HepG2 (cell line): ENCODE results near the gene MIDN. TPM values are rescaled to one million over a fixed set of nuclear protein-coding genes. Genes with fewer than 3 reads are reported as not detected.
A peak's percentile ranks its signal among the peaks of the same experiment; 100 is the strongest.

Source experiments
- ARID2 ChIP-seq: sonication (generic); formaldehyde crosslinking; IDR thresholded peaks from 2 replicates; pipeline ENCODE4 v1.8.1; 2022; ENCODE audit warnings: mild to moderate bottlenecking, missing genetic modification reagents, borderline replicate concordance
- DR1 ChIP-seq: sonication (generic); formaldehyde crosslinking; IDR thresholded peaks from 2 replicates; pipeline ENCODE4 v1.8.0; 2021; ENCODE audit warnings: mild to moderate bottlenecking, missing genetic modification reagents, inconsistent platforms
- FOXA3 ChIP-seq: IDR thresholded peaks from 2 replicates; pipeline ENCODE4 v1.6.1; 2016; ENCODE audit warnings: missing genetic modification reagents, missing compliant biosample characterization
- GFI1 ChIP-seq: sonication (generic); formaldehyde crosslinking; IDR thresholded peaks from 2 replicates; pipeline ENCODE4 v1.5.0; 2020; ENCODE audit warnings: missing genetic modification reagents, mild to moderate bottlenecking, borderline replicate concordance
- HCFC1 ChIP-seq: fragments of 150-350 bp; IDR thresholded peaks from 2 replicates; pipeline ENCODE4 v1.6.1; 2014; ENCODE audit warnings: low read depth, low read length
- IKZF1 ChIP-seq: fragments of 450-650 bp; IDR thresholded peaks from 2 replicates; pipeline ENCODE4 v1.7.1; 2016
- IKZF4 ChIP-seq: sonication (generic); formaldehyde crosslinking; IDR thresholded peaks from 2 replicates; pipeline ENCODE4 v1.5.1; 2020; ENCODE audit warnings: borderline replicate concordance, mild to moderate bottlenecking, low read depth, missing genetic modification reagents; ENCODE audit errors: not compliant biosample characterization
- NFATC3 ChIP-seq: sonication (generic); formaldehyde crosslinking; IDR thresholded peaks from 2 replicates; pipeline ENCODE4 v1.5.1; 2020; ENCODE audit warnings: mild to moderate bottlenecking, missing genetic modification reagents
- NR2C2 ChIP-seq: sonication (generic); formaldehyde crosslinking; IDR thresholded peaks from 2 replicates; pipeline ENCODE4 v1.4.0; 2020; ENCODE audit warnings: missing genetic modification reagents, mild to moderate bottlenecking, moderate library complexity, borderline replicate concordance
- SP1 ChIP-seq, 2 experiments: fragments of 450-650 bp in 1 of 2; sonication (generic) in 1 of 2; formaldehyde crosslinking in 1 of 2; IDR thresholded peaks; 2 replicates each; pipeline versions ENCODE4 v1.4.0 to v1.6.1; 2016 to 2020; ENCODE audit warnings: missing genetic modification reagents in 1 of 2
- ZIK1 ChIP-seq: sonication (generic); formaldehyde crosslinking; IDR thresholded peaks from 2 replicates; pipeline ENCODE4 v1.5.0; 2020; ENCODE audit warnings: mild to moderate bottlenecking, low read depth, missing genetic modification reagents, borderline replicate concordance
- ZMYM4 ChIP-seq: sonication (generic); formaldehyde crosslinking; IDR thresholded peaks from 2 replicates; pipeline ENCODE4 v1.8.1; 2023; ENCODE audit warnings: mild to moderate bottlenecking, missing genetic modification reagents
- ZNF124 ChIP-seq: sonication (generic); formaldehyde crosslinking; IDR thresholded peaks from 2 replicates; pipeline ENCODE4 v1.4.0; 2020; ENCODE audit warnings: missing genetic modification reagents
- ZNF563 ChIP-seq: sonication (generic); formaldehyde crosslinking; IDR thresholded peaks from 2 replicates; pipeline ENCODE4 v1.8.0; 2022; ENCODE audit warnings: mild to moderate bottlenecking, moderate library complexity, missing genetic modification reagents
- ZNF598 ChIP-seq: sonication (generic); formaldehyde crosslinking; IDR thresholded peaks from 2 replicates; pipeline ENCODE4 v1.5.1; 2020; ENCODE audit warnings: mild to moderate bottlenecking, missing genetic modification reagents, borderline replicate concordance
- ZNF776 ChIP-seq: sonication (generic); formaldehyde crosslinking; IDR thresholded peaks from 2 replicates; pipeline ENCODE4 v1.4.0; 2020; ENCODE audit warnings: mild to moderate bottlenecking, missing genetic modification reagents
- polyA plus RNA-seq, 8 experiments: library from polyadenylated mRNA; depleted of rRNA in 3 of 8; stranded (reverse) in 7 of 8; unstranded in 1 of 8; fragments of >200 nt; fragmentation: Illumina TruSeq in 4 of 8; extraction: Trizol in 4 of 8; gene quantifications; 2 replicates each; pipeline versions ENCODE4 v1.2.1 to v1.2.3, GENCODE V29; 2011 to 2016; ENCODE audit warnings: low read depth in 4 of 8, missing spikeins in 1 of 8, mixed read lengths in 1 of 8; ENCODE audit not compliant: insufficient read depth in 1 of 8
- total RNA-seq, 5 experiments: library from RNA; depleted of rRNA; stranded (reverse); fragments of >200 nt; fragmentation: Illumina TruSeq; extraction: Trizol; gene quantifications; 2 replicates each; pipeline ENCODE4 v1.2.3, GENCODE V29; 2016; ENCODE audit warnings: low read depth in 1 of 5
- TF ChIP-seq, protein P1 (sequence below): sonication (generic); formaldehyde crosslinking; IDR thresholded peaks from 2 replicates; pipeline ENCODE4 v1.8.0; 2022; ENCODE audit warnings: missing genetic modification reagents, mild to moderate bottlenecking, inconsistent platforms, borderline replicate concordance
- TF ChIP-seq, protein P2 (sequence below): fragments of 450-650 bp; IDR thresholded peaks from 2 replicates; pipeline ENCODE4 v1.6.1; 2017; ENCODE audit warnings: mild to moderate bottlenecking
- TF ChIP-seq, protein P3 (sequence below): sonication (generic); formaldehyde crosslinking; IDR thresholded peaks from 2 replicates; pipeline ENCODE4 v1.9.0; 2022; ENCODE audit warnings: missing genetic modification reagents, mild to moderate bottlenecking, borderline replicate concordance
- TF ChIP-seq, protein P4 (sequence below): sonication (generic); formaldehyde crosslinking; IDR thresholded peaks from 2 replicates; pipeline ENCODE4 v1.5.0; 2020; ENCODE audit warnings: missing genetic modification reagents, mild to moderate bottlenecking, borderline replicate concordance
- TF ChIP-seq, protein P5 (sequence below): sonication (generic); formaldehyde crosslinking; IDR thresholded peaks from 2 replicates; pipeline ENCODE4 v1.8.1; 2023; ENCODE audit warnings: missing genetic modification reagents, inconsistent platforms, borderline replicate concordance

Gene MIDN
- total and polyA plus RNA-seq, 2 of the 13 experiments (the other 11 are each of a cell fraction or from before 2014, with no cell fraction given) = 8.4 to 18.0 TPM

DNA sequence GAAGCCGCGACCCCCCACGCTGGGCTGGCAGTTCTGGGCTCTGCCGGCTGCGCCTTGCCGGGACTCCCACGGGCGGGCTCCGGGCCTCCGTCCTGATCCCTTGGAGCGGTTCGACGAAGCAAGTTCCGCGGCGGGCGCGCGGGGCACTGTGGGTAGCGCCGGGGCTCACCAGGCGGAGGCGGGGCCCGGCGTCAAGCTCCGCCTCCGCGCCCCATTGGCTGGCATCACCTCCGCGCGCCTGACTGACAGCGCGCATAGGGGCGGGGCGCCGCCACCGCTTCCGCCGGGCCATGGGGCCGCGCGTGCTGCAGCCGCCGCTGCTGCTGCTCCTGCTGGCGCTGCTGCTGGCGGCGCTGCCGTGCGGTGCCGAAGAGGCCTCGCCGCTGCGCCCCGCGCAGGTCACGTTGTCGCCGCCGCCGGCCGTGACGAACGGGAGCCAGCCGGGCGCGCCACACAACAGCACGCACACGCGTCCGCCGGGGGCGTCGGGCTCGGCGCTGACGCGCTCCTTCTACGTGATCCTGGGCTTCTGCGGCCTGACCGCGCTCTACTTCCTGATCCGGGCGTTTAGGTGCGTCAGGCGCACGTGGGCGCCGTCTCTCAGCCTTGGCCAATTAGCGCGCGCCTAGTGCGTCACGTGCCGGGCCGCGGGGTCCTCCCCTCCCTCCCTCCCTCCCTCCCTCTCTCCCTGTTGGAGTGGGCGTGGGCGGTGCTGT lies 27.0 kb downstream of the MIDN start, which contains the start of gene FAM174C (continued):
- TF ChIP-seq, protein P1, sequence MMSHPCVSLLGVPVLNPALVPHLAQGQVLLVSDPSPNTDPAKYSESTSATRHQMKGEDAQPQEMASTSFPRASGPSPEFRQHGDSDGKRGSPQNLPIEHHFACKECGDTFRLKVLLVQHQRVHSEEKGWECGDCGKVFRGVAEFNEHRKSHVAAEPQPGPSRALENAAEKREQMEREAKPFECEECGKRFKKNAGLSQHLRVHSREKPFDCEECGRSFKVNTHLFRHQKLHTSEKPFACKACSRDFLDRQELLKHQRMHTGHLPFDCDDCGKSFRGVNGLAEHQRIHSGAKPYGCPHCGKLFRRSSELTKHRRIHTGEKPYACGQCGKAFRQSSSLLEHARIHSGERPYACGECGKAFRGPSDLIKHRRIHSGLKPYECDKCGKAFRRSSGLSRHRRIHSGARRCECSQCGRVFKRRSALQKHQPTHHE = peak; percentile 16; the same call in 1 of the 2 replicates
- TF ChIP-seq, protein P2, sequence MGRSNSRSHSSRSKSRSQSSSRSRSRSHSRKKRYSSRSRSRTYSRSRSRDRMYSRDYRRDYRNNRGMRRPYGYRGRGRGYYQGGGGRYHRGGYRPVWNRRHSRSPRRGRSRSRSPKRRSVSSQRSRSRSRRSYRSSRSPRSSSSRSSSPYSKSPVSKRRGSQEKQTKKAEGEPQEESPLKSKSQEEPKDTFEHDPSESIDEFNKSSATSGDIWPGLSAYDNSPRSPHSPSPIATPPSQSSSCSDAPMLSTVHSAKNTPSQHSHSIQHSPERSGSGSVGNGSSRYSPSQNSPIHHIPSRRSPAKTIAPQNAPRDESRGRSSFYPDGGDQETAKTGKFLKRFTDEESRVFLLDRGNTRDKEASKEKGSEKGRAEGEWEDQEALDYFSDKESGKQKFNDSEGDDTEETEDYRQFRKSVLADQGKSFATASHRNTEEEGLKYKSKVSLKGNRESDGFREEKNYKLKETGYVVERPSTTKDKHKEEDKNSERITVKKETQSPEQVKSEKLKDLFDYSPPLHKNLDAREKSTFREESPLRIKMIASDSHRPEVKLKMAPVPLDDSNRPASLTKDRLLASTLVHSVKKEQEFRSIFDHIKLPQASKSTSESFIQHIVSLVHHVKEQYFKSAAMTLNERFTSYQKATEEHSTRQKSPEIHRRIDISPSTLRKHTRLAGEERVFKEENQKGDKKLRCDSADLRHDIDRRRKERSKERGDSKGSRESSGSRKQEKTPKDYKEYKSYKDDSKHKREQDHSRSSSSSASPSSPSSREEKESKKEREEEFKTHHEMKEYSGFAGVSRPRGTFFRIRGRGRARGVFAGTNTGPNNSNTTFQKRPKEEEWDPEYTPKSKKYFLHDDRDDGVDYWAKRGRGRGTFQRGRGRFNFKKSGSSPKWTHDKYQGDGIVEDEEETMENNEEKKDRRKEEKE = no peak
- TF ChIP-seq, protein P3, sequence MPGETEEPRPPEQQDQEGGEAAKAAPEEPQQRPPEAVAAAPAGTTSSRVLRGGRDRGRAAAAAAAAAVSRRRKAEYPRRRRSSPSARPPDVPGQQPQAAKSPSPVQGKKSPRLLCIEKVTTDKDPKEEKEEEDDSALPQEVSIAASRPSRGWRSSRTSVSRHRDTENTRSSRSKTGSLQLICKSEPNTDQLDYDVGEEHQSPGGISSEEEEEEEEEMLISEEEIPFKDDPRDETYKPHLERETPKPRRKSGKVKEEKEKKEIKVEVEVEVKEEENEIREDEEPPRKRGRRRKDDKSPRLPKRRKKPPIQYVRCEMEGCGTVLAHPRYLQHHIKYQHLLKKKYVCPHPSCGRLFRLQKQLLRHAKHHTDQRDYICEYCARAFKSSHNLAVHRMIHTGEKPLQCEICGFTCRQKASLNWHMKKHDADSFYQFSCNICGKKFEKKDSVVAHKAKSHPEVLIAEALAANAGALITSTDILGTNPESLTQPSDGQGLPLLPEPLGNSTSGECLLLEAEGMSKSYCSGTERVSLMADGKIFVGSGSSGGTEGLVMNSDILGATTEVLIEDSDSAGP (CRISPR knock-in tag) = peak; percentile 61
- TF ChIP-seq NFATC3 (CRISPR knock-in tag) = no peak
- TF ChIP-seq SP1 (IDR thresholded peaks at IDR 0.05) = no peak
- peak; percentile 75 for TF ChIP-seq SP1 (CRISPR knock-in tag; IDR thresholded peaks at IDR 0.05)
- TF ChIP-seq, protein P4, sequence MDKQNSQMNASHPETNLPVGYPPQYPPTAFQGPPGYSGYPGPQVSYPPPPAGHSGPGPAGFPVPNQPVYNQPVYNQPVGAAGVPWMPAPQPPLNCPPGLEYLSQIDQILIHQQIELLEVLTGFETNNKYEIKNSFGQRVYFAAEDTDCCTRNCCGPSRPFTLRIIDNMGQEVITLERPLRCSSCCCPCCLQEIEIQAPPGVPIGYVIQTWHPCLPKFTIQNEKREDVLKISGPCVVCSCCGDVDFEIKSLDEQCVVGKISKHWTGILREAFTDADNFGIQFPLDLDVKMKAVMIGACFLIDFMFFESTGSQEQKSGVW (CRISPR knock-in tag) = 0 out of 2 replicates have a peak, but pooled peaks have one; percentile 61
- peak; percentile 13 for TF ChIP-seq HCFC1
- no peak for TF ChIP-seq GFI1 (CRISPR knock-in tag)
- no peak for TF ChIP-seq IKZF1
- TF ChIP-seq ARID2 (CRISPR knock-in tag) = no peak
- no peak; the same call in 1 of the 2 replicates for TF ChIP-seq ZNF124
- TF ChIP-seq IKZF4 (CRISPR knock-in tag) = peak; percentile 96
- TF ChIP-seq FOXA3 (CRISPR knock-in tag) = 0 out of 2 replicates have a peak, but pooled peaks have one; percentile 4
- TF ChIP-seq DR1 (CRISPR knock-in tag) = no peak; the same call in 1 of the 2 replicates
- TF ChIP-seq ZMYM4 (CRISPR knock-in tag) = no peak
- TF ChIP-seq ZNF563 (CRISPR knock-in tag) = peak; percentile 75; the same call in 1 of the 2 replicates
- TF ChIP-seq NR2C2 (CRISPR knock-in tag) = peak; percentile 80
- TF ChIP-seq, protein P5, sequence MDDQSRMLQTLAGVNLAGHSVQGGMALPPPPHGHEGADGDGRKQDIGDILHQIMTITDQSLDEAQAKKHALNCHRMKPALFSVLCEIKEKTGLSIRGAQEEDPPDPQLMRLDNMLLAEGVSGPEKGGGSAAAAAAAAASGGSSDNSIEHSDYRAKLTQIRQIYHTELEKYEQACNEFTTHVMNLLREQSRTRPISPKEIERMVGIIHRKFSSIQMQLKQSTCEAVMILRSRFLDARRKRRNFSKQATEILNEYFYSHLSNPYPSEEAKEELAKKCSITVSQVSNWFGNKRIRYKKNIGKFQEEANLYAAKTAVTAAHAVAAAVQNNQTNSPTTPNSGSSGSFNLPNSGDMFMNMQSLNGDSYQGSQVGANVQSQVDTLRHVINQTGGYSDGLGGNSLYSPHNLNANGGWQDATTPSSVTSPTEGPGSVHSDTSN (CRISPR knock-in tag) = no peak
- peak; percentile 91 for TF ChIP-seq ZIK1 (CRISPR knock-in tag)
- TF ChIP-seq ZNF776 = peak; percentile 97
- no peak for TF ChIP-seq ZNF598 (CRISPR knock-in tag)
